ENCODE results near the gene CNBD2.

The CNBD2 gene

DNA sequence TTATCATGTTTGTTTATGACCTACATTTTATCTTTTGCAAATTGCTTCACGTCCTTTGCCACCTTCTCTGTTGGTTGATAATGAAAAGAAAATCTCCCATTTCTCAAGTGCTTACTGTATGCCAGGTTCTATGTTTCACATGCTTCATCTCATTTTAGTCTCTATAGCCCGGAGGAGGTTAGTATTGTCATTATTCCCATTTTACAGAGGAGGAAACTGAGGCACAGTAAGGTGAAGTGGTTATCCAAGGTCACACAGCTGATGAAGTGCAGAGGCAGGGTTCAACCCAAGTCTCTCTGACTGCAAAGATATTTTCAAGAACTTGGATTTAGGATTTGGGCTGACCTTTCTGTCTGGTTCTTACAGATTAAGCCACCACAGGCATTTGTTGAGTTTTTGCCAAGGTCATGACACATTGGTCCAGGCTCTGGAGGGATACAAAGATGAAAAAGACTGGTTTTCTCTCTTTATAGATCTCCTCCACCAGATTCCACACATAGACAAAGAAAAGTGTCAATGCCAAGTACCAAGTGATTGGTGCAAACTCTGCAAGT is 20.6 kb downstream of the CNBD2 start:
- no peaks in the 10 kb centered on the region for H3K36me3 ChIP-seq (replicated peaks in 1 of 2; ENCODE audit: control insufficient read depth in 2 of 2, insufficient read depth in 2 of 2, low read length in 2 of 2)
- no peak overlapping the region for H2BK12ac ChIP-seq (ENCODE audit: low read length)
- H3K4me3 ChIP-seq (ENCODE audit: low read length in 2 of 2) = no peak overlapping the region
- no peaks in the 10 kb centered on the region for H3K79me1 ChIP-seq (ENCODE audit: low read depth, low read length)
- H4K8ac ChIP-seq (ENCODE audit: low read depth, low read length) = no peak overlapping the region
- H3K4me2 ChIP-seq (ENCODE audit: insufficient read depth, low read length, poor library complexity, severe bottlenecking) = no peak overlapping the region
- peaks cover 0 to 3% of the 10 kb centered on the region in 2 donors for H3K4me1 ChIP-seq (ENCODE audit: control insufficient read depth in 2 of 2, insufficient read depth in 1 of 2, low read depth in 1 of 2, low read length in 2 of 2)
- no peak overlapping the region for H2BK120ac ChIP-seq (ENCODE audit: low read depth, low read length)
- H3K18ac ChIP-seq (ENCODE audit: low read length) = no peak overlapping the region
- no peak overlapping the region for H2AFZ ChIP-seq (ENCODE audit: low read length)
- no peak overlapping the region for H4K91ac ChIP-seq (ENCODE audit: low read depth, low read length, poor library complexity)
- no peak for DNase-seq (ENCODE audit: low spot score)
- H3K9ac ChIP-seq (ENCODE audit: low read depth, low read length, poor library complexity) = no peak overlapping the region
- no peak overlapping the region for H2BK5ac ChIP-seq (ENCODE audit: low read length)
- no peak overlapping the region for H3K23ac ChIP-seq (ENCODE audit: low read depth, low read length, poor library complexity)
- H3K9me3 ChIP-seq (replicated peaks in 1 of 2; ENCODE audit: control insufficient read depth in 2 of 2, insufficient read depth in 1 of 2, low read depth in 1 of 2, low read length in 2 of 2) = no peaks in the 10 kb centered on the region
- H3K14ac ChIP-seq (ENCODE audit: low read length) = no peak overlapping the region
- H3K4ac ChIP-seq (ENCODE audit: low read length) = no peak overlapping the region
- H3K27me3 ChIP-seq (ENCODE audit: control insufficient read depth in 3 of 3, insufficient read depth in 3 of 3, low read depth in 1 of 3, low read length in 3 of 3) = no peaks in the 10 kb centered on the region
- H3K27ac ChIP-seq (replicated peaks; ENCODE audit: low read length) = no peak overlapping the region
- no peak overlapping the region for H2AK5ac ChIP-seq (ENCODE audit: low read depth, low read length)
- WGBS, 2 donors (ENCODE audit: extremely low coverage in 2 of 2, insufficient read length in 2 of 2, insufficient replicate concordance in 1 of 2) = no CpG with 5 or more reads among the region's 2 CpGs
- H2BK15ac ChIP-seq (ENCODE audit: low read length) = no peak overlapping the region

DNA sequence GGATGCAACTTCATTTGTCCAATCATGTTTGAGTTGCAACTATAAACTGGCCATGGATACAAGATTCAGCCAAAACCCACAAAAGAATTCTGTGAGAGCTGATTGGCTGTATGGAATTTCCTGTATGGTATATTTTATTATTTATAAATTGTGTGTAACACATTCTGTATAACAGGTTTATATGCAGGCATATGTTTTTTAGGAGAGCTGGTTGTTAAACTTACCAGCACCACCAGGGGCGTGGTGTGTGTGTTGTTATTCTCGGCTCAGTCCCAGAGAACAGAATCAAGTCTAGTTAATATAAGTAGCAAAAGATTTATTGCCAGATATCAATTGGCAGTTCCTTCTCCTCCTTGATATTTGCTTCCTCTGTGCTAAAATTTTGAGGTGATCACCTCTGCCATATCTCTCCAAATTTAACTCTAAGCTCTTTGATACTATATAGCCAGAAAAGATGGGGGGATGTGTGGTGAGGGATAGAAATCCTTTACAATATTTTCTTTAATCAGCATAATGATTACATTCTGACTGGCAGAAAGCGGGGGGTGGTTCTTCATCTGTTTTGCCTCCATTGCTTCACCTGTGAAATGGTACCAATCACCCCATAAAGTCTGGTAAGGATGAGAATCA is 22.9 kb downstream of the CNBD2 start:
- peak overlapping the region; percentile 40 for H2AFZ ChIP-seq (ENCODE audit: low read length)
- H3K4ac ChIP-seq (ENCODE audit: low read length) = no peak overlapping the region
- WGBS, 2 donors (ENCODE audit: extremely low coverage in 2 of 2, insufficient read length in 2 of 2, insufficient replicate concordance in 1 of 2) = no CpG with 5 or more reads among the region's 3 CpGs
- H3K27ac ChIP-seq (replicated peaks; ENCODE audit: low read length) = no peak overlapping the region
- no peaks in the 10 kb centered on the region for H3K79me1 ChIP-seq (ENCODE audit: low read depth, low read length)
- H3K4me3 ChIP-seq (ENCODE audit: low read length in 2 of 2) = no peak overlapping the region
- no peak for DNase-seq (ENCODE audit: low spot score)
- H3K4me1 ChIP-seq (ENCODE audit: control insufficient read depth in 2 of 2, insufficient read depth in 1 of 2, low read depth in 1 of 2, low read length in 2 of 2) = peaks cover 0 to 3% of the 10 kb centered on the region in 2 donors
- H3K23ac ChIP-seq (ENCODE audit: low read depth, low read length, poor library complexity) = no peak overlapping the region
- no peak overlapping the region for H2BK12ac ChIP-seq (ENCODE audit: low read length)
- H3K36me3 ChIP-seq (replicated peaks in 1 of 2; ENCODE audit: control insufficient read depth in 2 of 2, insufficient read depth in 2 of 2, low read length in 2 of 2) = no peaks in the 10 kb centered on the region
- no peak overlapping the region for H4K91ac ChIP-seq (ENCODE audit: low read depth, low read length, poor library complexity)
- no peak overlapping the region for H2AK5ac ChIP-seq (ENCODE audit: low read depth, low read length)
- H3K27me3 ChIP-seq (ENCODE audit: control insufficient read depth in 3 of 3, insufficient read depth in 3 of 3, low read depth in 1 of 3, low read length in 3 of 3) = no peaks in the 10 kb centered on the region
- H2BK15ac ChIP-seq (ENCODE audit: low read length) = no peak overlapping the region
- no peak overlapping the region for H3K4me2 ChIP-seq (ENCODE audit: insufficient read depth, low read length, poor library complexity, severe bottlenecking)
- H3K18ac ChIP-seq (ENCODE audit: low read length) = no peak overlapping the region
- no peak overlapping the region for H2BK120ac ChIP-seq (ENCODE audit: low read depth, low read length)
- no peak overlapping the region for H3K9ac ChIP-seq (ENCODE audit: low read depth, low read length, poor library complexity)
- H3K14ac ChIP-seq (ENCODE audit: low read length) = no peak overlapping the region
- H3K9me3 ChIP-seq (replicated peaks in 1 of 2; ENCODE audit: control insufficient read depth in 2 of 2, insufficient read depth in 1 of 2, low read depth in 1 of 2, low read length in 2 of 2) = no peaks in the 10 kb centered on the region
- H4K8ac ChIP-seq (ENCODE audit: low read depth, low read length) = no peak overlapping the region
- no peak overlapping the region for H2BK5ac ChIP-seq (ENCODE audit: low read length)

DNA sequence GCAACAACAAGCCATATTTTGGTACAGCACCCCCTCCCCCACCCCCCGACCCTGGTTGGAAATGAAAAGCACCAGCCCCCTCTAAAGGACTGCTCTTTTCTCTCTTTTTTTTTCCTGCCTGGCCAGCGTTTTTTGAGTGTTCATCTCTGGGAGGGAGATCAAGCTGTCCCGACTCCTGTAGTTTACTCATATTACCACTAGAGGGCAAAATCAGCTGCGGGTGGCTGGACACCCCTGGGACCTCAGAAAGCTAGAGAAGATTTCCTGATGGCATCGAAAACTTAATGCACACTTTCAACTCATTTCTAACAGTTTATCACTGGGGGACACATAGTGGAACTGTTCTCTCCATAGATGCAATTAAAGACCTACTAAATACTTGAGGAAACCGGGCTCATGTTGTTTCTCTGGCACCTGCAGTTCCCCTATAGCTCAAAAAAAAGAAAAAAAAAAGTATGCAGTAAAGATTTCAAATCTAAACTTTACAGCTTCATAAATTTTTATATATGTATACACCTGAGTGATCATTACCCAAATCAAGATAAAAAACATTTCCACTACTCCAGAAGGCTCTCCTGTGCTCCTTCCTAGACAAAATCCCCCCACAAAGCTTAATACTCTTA is 24.4 kb downstream of the CNBD2 start:
- peak overlapping the region; percentile 36 for H2AFZ ChIP-seq (ENCODE audit: low read length)
- H3K27me3 ChIP-seq (ENCODE audit: control insufficient read depth in 3 of 3, insufficient read depth in 3 of 3, low read depth in 1 of 3, low read length in 3 of 3) = no peaks in the 10 kb centered on the region
- no peak overlapping the region for H2BK5ac ChIP-seq (ENCODE audit: low read length)
- no peak overlapping the region for H4K8ac ChIP-seq (ENCODE audit: low read depth, low read length)
- peaks cover 0 to 3% of the 10 kb centered on the region in 2 donors for H3K4me1 ChIP-seq (ENCODE audit: control insufficient read depth in 2 of 2, insufficient read depth in 1 of 2, low read depth in 1 of 2, low read length in 2 of 2)
- H2AK5ac ChIP-seq (ENCODE audit: low read depth, low read length) = no peak overlapping the region
- H3K4me3 ChIP-seq (ENCODE audit: low read length in 2 of 2) = no peak overlapping the region
- DNase-seq (ENCODE audit: low spot score) = peak; percentile 62
- no peaks in the 10 kb centered on the region for H3K36me3 ChIP-seq (replicated peaks in 1 of 2; ENCODE audit: control insufficient read depth in 2 of 2, insufficient read depth in 2 of 2, low read length in 2 of 2)
- no CpG with 5 or more reads among the region's 6 CpGs for WGBS, 2 donors (ENCODE audit: extremely low coverage in 2 of 2, insufficient read length in 2 of 2, insufficient replicate concordance in 1 of 2)
- no peak overlapping the region for H3K23ac ChIP-seq (ENCODE audit: low read depth, low read length, poor library complexity)
- H3K9ac ChIP-seq (ENCODE audit: low read depth, low read length, poor library complexity) = no peak overlapping the region
- H3K4ac ChIP-seq (ENCODE audit: low read length) = no peak overlapping the region
- H4K91ac ChIP-seq (ENCODE audit: low read depth, low read length, poor library complexity) = no peak overlapping the region
- H3K14ac ChIP-seq (ENCODE audit: low read length) = no peak overlapping the region
- no peak overlapping the region for H3K18ac ChIP-seq (ENCODE audit: low read length)
- H3K27ac ChIP-seq (replicated peaks; ENCODE audit: low read length) = no peak overlapping the region
- no peak overlapping the region for H2BK15ac ChIP-seq (ENCODE audit: low read length)
- H2BK120ac ChIP-seq (ENCODE audit: low read depth, low read length) = no peak overlapping the region
- no peak overlapping the region for H3K4me2 ChIP-seq (ENCODE audit: insufficient read depth, low read length, poor library complexity, severe bottlenecking)
- no peak overlapping the region for H2BK12ac ChIP-seq (ENCODE audit: low read length)
- H3K9me3 ChIP-seq (replicated peaks in 1 of 2; ENCODE audit: control insufficient read depth in 2 of 2, insufficient read depth in 1 of 2, low read depth in 1 of 2, low read length in 2 of 2) = no peaks in the 10 kb centered on the region
- no peaks in the 10 kb centered on the region for H3K79me1 ChIP-seq (ENCODE audit: low read depth, low read length)

DNA sequence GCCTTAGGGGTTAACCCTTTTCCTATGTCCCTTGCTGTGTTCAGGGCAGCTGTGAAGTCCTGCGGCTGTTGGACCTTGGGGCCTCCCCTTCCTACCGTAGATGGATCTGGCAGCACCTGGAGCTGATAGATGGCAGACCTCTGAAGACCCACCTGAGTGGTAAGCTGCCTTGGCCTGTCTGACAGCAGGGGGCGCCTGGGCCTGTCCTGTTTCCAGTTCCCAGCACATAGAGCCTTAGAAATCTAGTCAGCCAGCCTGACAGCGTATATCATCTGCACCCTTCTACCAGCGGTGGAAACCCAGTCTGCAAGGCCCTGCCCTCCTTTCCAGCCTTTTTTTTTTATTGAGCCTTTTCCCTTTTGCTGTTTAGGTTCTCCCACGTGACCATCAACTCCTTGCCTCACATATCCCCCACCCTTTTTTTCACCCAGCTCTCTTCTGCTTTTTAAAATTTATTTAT is 26.6 kb downstream of the CNBD2 start:
- H3K18ac ChIP-seq (ENCODE audit: low read length) = no peak overlapping the region
- DNase-seq (ENCODE audit: low spot score) = peak; percentile 77
- H3K36me3 ChIP-seq (replicated peaks in 1 of 2; ENCODE audit: control insufficient read depth in 2 of 2, insufficient read depth in 2 of 2, low read length in 2 of 2) = no peaks in the 10 kb centered on the region
- no peak overlapping the region for H3K4me3 ChIP-seq (ENCODE audit: low read length in 2 of 2)
- H3K9me3 ChIP-seq (replicated peaks in 1 of 2; ENCODE audit: control insufficient read depth in 2 of 2, insufficient read depth in 1 of 2, low read depth in 1 of 2, low read length in 2 of 2) = no peaks in the 10 kb centered on the region
- no peak overlapping the region for H4K91ac ChIP-seq (ENCODE audit: low read depth, low read length, poor library complexity)
- no peaks in the 10 kb centered on the region for H3K79me1 ChIP-seq (ENCODE audit: low read depth, low read length)
- no peak overlapping the region for H2BK12ac ChIP-seq (ENCODE audit: low read length)
- no peak overlapping the region for H3K4ac ChIP-seq (ENCODE audit: low read length)
- no peak overlapping the region for H3K9ac ChIP-seq (ENCODE audit: low read depth, low read length, poor library complexity)
- no peak overlapping the region for H2AK5ac ChIP-seq (ENCODE audit: low read depth, low read length)
- peak overlapping the region; percentile 45 for H2AFZ ChIP-seq (ENCODE audit: low read length)
- no CpG with 5 or more reads among the region's 6 CpGs for WGBS, 2 donors (ENCODE audit: extremely low coverage in 2 of 2, insufficient read length in 2 of 2, insufficient replicate concordance in 1 of 2)
- no peak overlapping the region for H3K27ac ChIP-seq (replicated peaks; ENCODE audit: low read length)
- H2BK15ac ChIP-seq (ENCODE audit: low read length) = no peak overlapping the region
- H3K4me1 ChIP-seq (ENCODE audit: control insufficient read depth in 2 of 2, insufficient read depth in 1 of 2, low read depth in 1 of 2, low read length in 2 of 2) = peaks cover 0 to 3% of the 10 kb centered on the region in 2 donors
- no peak overlapping the region for H2BK5ac ChIP-seq (ENCODE audit: low read length)
- H3K14ac ChIP-seq (ENCODE audit: low read length) = no peak overlapping the region
- no peak overlapping the region for H3K23ac ChIP-seq (ENCODE audit: low read depth, low read length, poor library complexity)
- no peaks in the 10 kb centered on the region for H3K27me3 ChIP-seq (ENCODE audit: control insufficient read depth in 3 of 3, insufficient read depth in 3 of 3, low read depth in 1 of 3, low read length in 3 of 3)
- H2BK120ac ChIP-seq (ENCODE audit: low read depth, low read length) = no peak overlapping the region
- H3K4me2 ChIP-seq (ENCODE audit: insufficient read depth, low read length, poor library complexity, severe bottlenecking) = no peak overlapping the region
- H4K8ac ChIP-seq (ENCODE audit: low read depth, low read length) = no peak overlapping the region

Measured in neuronal stem cell (in vitro differentiated cells).